ENCODE measurements around the gene PDP2.

- TF ChIP-seq, protein P1, sequence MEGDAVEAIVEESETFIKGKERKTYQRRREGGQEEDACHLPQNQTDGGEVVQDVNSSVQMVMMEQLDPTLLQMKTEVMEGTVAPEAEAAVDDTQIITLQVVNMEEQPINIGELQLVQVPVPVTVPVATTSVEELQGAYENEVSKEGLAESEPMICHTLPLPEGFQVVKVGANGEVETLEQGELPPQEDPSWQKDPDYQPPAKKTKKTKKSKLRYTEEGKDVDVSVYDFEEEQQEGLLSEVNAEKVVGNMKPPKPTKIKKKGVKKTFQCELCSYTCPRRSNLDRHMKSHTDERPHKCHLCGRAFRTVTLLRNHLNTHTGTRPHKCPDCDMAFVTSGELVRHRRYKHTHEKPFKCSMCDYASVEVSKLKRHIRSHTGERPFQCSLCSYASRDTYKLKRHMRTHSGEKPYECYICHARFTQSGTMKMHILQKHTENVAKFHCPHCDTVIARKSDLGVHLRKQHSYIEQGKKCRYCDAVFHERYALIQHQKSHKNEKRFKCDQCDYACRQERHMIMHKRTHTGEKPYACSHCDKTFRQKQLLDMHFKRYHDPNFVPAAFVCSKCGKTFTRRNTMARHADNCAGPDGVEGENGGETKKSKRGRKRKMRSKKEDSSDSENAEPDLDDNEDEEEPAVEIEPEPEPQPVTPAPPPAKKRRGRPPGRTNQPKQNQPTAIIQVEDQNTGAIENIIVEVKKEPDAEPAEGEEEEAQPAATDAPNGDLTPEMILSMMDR (IDR thresholded peaks at IDR 0.05; ENCODE audit: poor library complexity, severe bottlenecking), result no peak
- no peak for TF ChIP-seq SMC3 (conservative IDR thresholded peaks at IDR 0.05; ENCODE audit: poor library complexity)
Observed at GRCh38 chr16:66862023-66862520, 18.2 kb upstream of the PDP2 start.
